Fibroblast of villous mesenchyme (primary cell): ENCODE measurements around the gene RSRC1. TPM values are rescaled to one million over a fixed set of nuclear protein-coding genes. Genes with fewer than 3 reads are reported as not detected.

Experiments used
- DNase-seq: peaks from one replicate; pipeline ENCODE4 v3.0.0-alpha.2; 2010; ENCODE audit warnings: low read depth
- H3K4me3 ChIP-seq: 2 replicates; pipeline ENCODE4 v1.5.1; 2011; ENCODE audit warnings: low read depth, mild to moderate bottlenecking, low read length
- CTCF ChIP-seq: IDR thresholded peaks from 2 replicates; pipeline ENCODE4 v1.5.1; 2012; ENCODE audit warnings: low read depth, mild to moderate bottlenecking, low read length; ENCODE audit not compliant: insufficient read depth
- total RNA-seq: library from RNA; depleted of rRNA; stranded (reverse); fragments of >200 nt; gene quantifications from 2 replicates; pipeline ENCODE4 v1.2.3, GENCODE V29; 2012

RSRC1 gene
- total RNA-seq, 1 donor: 43.6 TPM

GRCh38 chr3:158420654-158421396 lies 310.9 kb downstream of the RSRC1 start:
- DNase-seq: peak; percentile 36
- TF ChIP-seq CTCF: no peak

GRCh38 chr3:158430448-158430847 lies 320.6 kb downstream of the RSRC1 start:
- no peak for DNase-seq

More at GRCh38 chr3:158420654-158421396, 310.9 kb downstream of the RSRC1 start:
- H3K4me3 ChIP-seq: no peak overlapping the region

GRCh38 chr3:158430968-158431367 lies 321.1 kb downstream of the RSRC1 start:
- no peak for TF ChIP-seq CTCF
- H3K4me3 ChIP-seq: no peak overlapping the region
- DNase-seq: no peak

More at GRCh38 chr3:158430448-158430847, 320.6 kb downstream of the RSRC1 start:
- no peak for TF ChIP-seq CTCF
- no peak overlapping the region for H3K4me3 ChIP-seq

GRCh38 chr3:158431829-158432228 lies 321.9 kb downstream of the RSRC1 start:
- DNase-seq: no peak
- TF ChIP-seq CTCF: no peak
- H3K4me3 ChIP-seq: no peak overlapping the region

GRCh38 chr3:158434412-158435038 lies 324.6 kb downstream of the RSRC1 start:
- DNase-seq: peak; percentile 67
- TF ChIP-seq CTCF: peak; percentile 76
- no peak overlapping the region for H3K4me3 ChIP-seq

GRCh38 chr3:158443632-158444031 lies 333.7 kb downstream of the RSRC1 start:
- no peak for TF ChIP-seq CTCF
- H3K4me3 ChIP-seq: no peak overlapping the region
- DNase-seq: no peak
